GM19240 (cell line): Measurements from ENCODE around the gene RAB6B.

Experiments used
- DNase-seq: peaks from one replicate; pipeline ENCODE4 v3.0.0; 2011; ENCODE audit warnings: low spot score; ENCODE audit not compliant: insufficient read length

Gene RAB6B

GRCh38 chr3:133838296-133838789 is 57.3 kb downstream of the RAB6B start:
- DNase-seq = no peak

- no peak for DNase-seq
These were observed 58.0 kb downstream of the RAB6B start for GRCh38 chr3:133837487-133838295.

DNA sequence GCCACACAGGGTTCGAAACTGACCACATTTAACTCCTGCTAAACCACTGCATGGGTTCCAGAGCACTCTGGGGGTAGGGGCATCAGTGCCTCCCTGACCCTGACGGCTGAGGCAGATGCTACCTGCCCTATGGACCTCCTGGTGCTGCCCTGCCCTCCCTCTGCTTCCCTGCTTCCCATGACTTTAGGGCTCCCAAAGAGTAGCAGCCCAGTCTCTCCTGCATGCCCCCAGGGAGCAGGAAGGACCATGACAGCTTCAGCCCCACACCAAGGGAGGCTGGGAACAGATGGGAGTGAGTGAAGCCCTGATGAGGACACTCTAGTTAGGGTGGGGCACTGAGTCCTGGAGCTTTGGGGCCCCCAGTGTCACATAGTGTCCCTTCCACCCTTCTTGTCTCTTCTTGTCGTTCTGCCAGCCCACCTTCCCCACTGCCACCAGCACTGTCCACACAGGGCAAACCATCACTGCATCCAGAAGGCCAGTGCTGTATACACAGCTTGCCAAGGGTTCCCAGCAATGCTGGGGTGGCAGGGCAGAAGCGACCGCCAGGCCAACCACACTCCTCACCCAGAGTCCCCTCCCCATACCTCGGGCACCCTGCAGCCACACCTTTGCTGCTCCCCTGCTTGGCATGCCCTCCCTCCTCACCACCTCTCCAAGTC is 59.1 kb downstream of the RAB6B start:
- no peak for DNase-seq

DNA sequence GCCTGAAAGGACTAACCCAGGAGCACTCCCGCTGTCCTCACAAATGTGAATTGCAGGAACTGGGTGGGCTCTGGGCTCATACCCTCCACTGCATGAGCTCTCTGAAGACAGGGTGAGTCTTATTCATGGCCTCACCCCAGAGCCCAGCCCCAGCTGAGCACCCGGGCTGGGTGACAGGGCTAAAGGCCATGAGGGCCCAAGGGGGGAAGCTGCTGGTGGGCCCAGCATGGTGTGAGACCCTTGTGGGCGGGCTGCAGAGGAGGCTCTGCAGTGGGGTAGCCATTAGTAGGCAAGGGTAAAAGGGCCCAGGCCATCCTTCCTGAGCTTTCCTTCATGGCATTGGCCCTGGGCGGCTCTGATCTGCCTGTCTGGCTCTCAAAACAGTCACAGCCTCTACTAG is 59.7 kb downstream of the RAB6B start:
- DNase-seq = no peak

DNA sequence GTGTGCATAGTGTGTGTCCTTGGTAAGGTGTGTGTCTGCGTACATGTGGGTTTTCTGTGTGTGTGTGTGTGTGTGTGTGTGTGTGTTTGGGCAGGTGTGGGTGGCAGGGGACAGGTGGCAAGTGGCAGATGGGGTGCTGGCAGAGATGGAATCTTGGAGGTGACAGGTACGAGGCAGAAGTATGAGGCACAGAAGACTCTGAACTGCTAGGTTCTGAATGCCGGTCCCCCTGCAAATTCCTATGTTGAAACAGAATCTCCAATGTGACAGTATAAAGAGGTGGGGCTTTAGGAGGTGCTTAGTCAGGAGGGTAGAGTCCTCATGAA is 60.3 kb downstream of the RAB6B start:
- no peak for DNase-seq

DNA sequence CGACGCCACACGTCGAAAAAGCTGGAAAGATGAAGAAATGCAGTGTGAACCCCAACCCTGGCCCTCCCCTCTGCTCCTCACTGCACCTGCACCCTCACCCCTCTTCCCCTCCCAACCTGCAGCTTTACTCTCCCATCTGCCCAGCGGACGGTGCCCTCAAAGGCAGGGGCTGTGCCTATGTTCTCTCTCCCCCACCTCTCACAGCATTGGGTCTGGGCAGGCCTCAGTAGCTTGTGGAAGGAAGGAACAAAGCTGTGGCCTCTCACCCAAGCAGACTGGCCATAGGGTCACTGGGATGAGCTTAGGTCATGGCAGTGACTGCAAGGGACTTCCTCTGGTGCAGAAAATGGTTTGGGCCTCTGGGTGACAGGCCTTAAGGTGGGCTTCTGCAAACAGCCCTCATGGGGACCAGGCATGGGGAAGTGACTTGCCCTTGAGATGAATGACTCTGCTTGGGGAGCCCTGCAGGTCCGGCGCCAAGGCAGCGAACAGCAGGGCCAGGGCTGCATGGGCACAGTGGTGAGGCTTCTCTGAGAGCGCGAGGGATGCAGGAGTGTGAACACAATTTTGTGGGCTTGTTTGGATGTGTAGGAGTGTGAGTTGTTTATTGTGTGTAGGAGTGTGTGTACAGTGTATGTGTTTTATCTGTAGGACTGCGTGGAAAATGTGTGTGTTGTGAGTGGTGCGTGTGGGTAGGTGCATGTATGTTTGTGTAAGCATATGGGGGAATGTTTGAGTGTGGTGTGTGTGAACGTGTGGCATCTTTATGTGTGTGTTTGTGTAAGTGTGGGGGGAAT is 60.9 kb downstream of the RAB6B start:
- no peak for DNase-seq

GRCh38 chr3:133833880-133834620 is 61.6 kb downstream of the RAB6B start:
- DNase-seq = no peak

DNA sequence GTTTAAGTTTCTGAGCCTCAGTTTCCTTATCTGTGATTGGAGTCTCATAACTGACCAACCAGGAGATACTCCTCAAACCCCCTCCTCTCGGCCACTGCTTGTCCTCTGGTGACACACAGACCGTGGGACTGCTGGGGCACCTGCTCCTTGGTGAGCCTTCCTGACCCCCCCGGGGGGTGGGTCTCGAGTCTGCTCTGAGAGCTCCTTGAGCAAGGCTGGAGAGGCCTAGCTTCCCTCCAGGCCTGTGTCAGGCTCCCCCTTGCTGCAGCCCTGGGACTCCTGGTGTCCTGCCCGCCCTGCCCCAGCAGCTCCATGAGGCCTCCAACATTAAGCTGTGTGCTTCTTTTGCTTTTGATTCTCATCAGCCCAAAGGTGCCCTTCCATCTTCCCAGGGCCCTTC is 62.4 kb downstream of the RAB6B start:
- DNase-seq = no peak

GRCh38 chr3:133832802-133833144 is 62.9 kb downstream of the RAB6B start:
- no peak for DNase-seq

DNA sequence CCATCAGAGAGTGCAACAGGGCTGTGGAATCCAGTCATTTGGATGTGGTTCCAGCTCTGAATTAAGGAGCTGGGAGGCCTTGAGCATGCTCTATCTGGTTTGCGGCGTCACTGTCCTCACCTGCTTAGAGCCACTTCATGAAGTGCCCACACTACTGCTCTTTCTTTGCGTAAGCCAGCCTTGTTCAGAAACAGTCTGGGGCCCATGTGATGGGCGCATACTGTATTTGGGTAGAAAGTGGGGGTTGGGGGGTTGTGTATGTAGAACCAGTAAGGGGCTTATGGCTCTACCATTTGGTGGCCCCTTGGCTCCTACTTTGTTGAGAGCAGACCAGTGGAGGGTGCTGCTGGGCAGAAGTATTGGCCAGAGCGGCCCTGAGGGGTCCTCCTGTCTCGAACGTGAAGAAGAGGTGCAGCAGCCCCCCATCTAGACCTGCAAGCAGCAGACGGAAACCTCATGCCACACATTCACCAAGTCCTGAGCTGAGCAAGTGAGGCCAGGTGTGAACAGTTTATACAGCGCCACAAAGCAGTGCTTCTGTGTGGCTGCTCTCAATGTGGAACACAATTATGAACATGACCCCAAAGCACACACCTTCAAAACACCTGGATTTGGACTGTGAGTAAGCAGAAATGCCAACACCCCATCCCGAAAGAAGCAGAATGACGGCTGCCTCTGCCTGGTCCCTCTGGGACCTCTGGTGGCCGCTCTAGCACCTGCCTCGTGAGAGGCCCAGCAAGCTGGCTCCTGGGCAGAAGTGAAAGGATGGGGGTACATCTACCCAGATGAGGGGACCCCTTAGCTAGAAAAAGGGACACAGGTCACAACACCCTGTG is 63.5 kb downstream of the RAB6B start:
- no peak for DNase-seq

GRCh38 chr3:133830071-133830470 is 65.6 kb downstream of the RAB6B start:
- no peak for DNase-seq

DNA sequence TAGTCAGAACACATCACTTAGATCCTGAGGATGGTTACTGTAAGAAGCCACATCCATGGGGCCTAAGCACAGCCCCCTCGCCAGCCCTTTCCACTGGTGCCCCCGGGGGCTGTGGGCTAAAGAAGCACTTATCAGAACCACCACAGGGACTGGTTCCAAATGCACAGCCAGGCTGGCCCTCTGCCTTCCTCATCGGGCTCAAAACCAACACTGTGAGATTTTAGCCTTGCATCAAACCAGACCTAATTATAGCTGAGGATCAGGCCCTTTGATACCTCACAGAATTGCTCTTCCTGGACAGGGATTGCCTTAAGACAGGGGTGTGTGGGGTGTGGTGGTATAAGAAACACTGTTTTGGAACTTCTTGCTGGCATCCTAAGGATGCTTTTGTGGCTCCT is 66.4 kb downstream of the RAB6B start:
- no peak for DNase-seq

DNA sequence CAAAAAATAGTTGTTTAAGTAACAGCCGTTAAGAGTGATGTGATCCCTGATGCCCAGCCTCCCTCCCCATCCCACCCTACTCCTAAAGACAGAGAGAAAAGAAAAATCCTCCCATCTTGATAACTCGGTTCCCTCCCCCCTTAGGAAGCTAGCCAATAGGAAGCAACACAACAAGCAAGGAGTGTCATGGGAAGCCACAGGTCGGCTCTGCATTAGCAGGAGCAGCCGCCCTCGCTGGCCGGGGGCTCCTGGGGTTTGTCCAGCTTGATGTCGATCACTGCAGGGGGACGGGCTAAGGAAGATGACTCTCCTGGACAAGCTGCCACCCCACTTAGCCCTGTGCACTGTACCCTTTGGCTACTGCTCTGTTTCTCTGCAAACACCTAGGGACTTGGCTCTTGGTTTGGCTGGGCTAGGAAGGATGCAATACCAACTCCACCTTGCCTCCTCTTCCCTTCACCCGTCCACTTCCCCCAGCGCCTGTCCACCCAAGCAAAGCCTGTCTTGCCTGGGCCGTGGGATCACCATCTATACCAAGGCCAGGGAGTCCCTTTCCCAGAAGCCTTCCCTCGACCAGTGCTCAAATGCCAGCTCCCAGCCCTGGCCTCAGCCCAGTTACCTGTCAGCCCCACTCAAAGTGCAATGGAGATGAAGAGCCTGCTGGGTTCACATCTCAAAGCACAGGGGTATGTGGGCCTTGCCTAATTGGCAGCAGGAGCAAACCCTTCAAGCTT is 66.9 kb downstream of the RAB6B start:
- no peak for DNase-seq

DNA sequence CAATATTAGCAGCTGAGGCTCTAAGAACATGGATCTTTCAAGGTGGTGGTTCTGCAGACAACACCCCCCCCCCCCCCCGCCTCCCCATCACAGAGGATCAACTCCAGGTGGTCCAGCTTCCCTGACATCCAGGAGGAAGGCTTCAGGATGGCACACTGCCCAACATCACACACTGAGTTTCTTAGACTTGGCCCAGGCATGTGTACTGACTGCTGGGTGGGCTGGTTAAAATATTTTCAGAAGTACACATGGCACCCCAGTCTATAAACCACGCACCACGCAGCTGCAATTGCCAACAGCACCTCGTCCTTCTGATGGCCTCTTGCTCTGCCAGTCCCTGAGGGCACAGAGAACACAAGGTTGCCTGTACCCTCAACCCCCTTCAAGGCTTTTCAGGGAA is 68.0 kb downstream of the RAB6B start:
- no peak for DNase-seq

GRCh38 chr3:133827136-133827535 is 68.5 kb downstream of the RAB6B start:
- no peak for DNase-seq

DNA sequence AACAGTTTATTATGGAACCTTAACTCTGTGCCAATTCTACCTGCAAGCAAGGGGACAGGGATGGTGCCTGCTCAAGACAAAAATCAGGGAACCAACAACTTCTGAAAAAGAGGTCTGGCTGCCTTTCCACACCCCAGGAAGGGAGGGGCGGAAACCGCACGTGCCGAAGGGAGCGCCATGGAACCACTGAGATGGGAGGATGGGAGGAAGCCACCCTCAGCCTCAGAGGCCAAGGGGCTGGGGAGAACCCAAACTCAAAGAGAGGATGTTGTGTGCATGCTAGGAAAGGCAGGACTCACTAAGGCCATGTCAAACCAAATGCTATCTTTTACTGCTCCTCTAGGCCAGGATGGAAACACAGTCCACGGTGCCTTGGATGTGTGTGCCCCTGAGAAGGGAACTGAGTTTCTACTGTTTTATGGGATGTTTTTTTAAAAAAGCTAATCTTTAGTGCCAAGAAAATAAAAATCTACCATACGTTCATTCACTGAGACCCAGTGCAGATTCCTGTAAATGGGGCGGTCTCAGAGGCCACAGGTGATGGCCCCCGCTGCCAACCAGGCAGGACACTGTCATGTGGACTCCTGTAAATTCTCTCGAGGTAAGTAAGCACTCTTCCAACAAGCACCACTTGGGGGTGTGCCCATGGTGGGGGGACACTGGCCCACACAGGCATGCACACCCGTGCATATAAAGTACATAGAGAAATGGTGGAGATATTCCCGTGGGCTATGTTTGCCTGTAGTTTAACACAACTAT is 69.5 kb downstream of the RAB6B start:
- DNase-seq = no peak

- no peak for DNase-seq
These were observed 70.7 kb downstream of the RAB6B start for GRCh38 chr3:133824961-133825485.

DNA sequence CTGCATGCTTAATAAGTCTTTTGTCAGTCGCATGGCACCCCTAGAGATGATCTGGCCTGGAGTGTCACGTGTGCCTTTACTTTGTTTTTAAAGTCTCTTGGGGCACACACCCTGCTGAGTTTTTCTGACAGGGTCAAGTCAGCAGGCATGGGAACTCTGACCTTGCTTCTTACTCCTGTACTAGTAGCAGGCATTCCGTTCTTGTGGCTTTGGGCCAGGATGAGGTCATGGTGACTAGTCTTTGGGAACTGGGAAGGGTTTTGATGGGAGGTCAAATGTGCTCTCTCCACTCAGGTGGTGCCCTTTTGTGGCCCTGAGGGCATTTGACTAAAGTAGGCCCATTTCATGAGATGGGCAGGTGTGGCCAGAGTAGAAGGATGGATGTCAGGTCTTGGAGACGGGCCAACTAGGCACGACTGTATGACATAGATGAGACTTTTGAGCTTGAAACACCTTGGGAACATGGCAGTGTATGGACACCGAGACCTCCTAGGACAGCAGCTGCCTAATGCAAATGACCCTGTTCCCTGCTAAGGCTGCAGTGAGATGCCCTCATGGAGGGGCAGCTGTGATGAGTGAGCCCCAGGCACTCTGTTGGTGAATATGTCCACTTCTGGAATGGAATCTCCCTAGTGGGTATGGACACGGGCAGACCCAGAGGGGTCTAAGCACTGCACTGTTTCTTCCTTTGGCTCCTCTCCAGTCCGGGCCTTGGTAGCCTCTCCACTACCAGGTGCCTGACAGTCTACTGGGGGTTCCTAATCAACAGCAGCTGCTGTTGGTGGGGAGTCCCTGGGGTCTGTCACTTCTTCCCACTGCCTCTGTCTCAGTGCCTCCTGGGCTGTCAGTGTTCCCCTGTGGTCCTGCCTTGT is 73.7 kb downstream of the RAB6B start:
- DNase-seq = no peak
